Putamen (tissue), 1 donor: Measurements from ENCODE around the gene RBKS.
"Not testable (repeated sequence)": the region's sequence is repeated elsewhere in the genome, so short reads cannot be mapped to it uniquely, and the experiment has no call there.

ENCODE experiments used
- DNase-seq: peaks from one replicate; pipeline ENCODE4 v3.0.0-alpha.2; 2016; ENCODE audit warnings: low spot score

The RBKS gene

GRCh38 chr2:27798948-27799645 lies 91.1 kb downstream of the RBKS start:
- DNase-seq, result peak; percentile 69

DNA sequence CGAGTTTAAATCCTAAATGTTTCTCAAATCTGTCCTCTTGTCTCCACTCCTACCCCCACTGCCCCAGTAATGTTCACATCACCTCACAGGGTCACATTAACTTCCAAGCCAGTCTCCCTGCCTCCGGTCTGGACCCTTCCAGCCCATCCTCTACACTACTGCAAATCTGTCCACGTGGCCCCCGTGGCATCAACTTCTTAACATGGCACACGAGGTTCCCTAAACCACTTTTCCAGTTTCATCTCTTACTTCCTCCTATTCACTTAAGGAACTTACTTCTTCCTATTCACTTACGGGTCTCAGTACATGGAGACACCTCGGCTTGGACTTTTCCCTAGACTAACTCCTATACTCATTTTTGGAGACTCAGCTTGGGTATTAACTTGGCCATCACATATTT lies 91.7 kb downstream of the RBKS start:
- DNase-seq, result no peak

GRCh38 chr2:27797841-27798240 lies 92.3 kb downstream of the RBKS start:
- no peak for DNase-seq

GRCh38 chr2:27796791-27797765 lies 93.1 kb downstream of the RBKS start:
- DNase-seq, result no peak

- DNase-seq, result no peak
Observed at GRCh38 chr2:27795868-27796277, 94.3 kb downstream of the RBKS start.

- no peak for DNase-seq
Observed at GRCh38 chr2:27795093-27795834, 94.9 kb downstream of the RBKS start.

DNA sequence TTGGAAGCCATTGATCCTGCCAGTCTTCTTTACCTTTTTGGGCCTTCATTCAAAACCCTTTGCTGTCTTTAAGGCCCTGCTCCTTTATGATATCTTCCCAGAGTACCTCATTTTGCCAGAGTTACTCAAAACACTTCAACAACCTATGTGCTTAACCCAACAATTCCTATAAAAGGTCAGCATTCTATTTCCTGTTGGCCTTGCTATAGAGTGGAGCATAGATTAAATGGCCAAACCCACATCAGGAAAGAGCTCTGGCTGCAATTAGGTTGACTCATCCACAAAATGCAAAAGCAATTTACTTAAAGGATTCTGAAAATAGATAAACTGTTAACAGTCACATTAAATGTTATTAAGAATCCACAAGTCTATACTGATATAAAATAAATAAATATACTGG lies 97.4 kb downstream of the RBKS start:
- DNase-seq, result no peak

GRCh38 chr2:27790796-27791195 lies 99.4 kb downstream of the RBKS start:
- DNase-seq, result no peak

GRCh38 chr2:27782701-27783100 lies 107.5 kb downstream of the RBKS start:
- no peak for DNase-seq

DNA sequence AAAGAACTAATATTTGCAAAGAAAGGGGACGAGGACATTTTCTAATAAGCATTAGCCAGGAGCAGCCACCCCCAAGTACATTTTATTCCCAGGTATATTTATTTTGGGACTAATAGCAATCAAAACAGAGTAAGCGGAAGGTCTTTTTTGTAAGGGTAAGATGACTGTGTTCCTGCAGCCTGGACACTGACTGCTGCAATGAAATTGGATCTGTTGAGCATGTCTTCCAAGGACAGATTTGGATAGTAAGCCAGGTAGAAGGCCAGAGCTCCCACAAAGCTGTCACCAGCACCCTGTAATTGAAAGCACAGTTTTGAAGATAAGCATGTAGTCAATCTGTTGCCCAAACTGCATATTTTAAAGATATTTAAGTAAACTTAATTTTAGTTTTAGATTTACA lies 108.7 kb downstream of the RBKS start:
- DNase-seq, result no peak

- DNase-seq, result no peak
Observed at GRCh38 chr2:27779417-27780055, 110.7 kb downstream of the RBKS start.

- DNase-seq, result no peak
Observed at GRCh38 chr2:27776696-27777095, 113.5 kb downstream of the RBKS start.

DNA sequence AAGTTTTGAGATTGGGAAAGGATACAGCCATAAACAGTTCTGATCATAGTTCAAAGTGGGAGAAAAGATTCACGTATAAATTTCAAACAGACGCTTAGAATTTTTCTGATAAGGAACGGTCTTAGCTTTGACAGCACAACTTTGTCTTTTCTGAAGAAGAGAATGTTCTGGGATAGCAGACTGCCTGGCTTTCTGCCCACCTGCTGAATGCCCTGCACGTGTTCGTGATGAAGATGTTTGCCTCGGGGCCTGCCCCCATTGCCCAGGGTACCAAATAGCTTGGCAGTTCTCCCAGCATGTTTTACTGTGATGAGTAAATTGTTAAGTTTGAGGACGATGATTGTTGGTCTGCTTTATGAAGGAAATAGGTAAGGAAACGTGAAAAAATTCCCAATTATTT lies 114.1 kb downstream of the RBKS start:
- DNase-seq, result no peak

DNA sequence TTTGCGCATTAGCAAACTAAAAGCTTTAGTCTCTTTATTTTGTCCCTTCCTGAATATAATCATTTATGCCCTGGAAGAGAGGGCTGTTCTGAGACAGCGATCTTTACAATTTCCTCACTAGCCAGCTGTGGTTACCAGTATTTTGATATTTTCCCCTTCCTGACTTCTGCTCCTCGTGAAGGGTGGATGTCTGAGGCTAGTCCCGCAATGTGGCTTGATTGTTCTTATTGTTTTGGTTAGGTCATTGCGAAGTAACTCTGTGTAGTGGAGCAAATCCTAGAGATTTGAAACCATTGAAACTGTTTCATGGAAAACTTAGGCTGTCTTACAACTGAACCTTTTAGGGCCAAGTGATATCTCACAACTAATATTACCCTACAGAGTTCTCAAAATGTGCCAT lies 116.2 kb downstream of the RBKS start:
- DNase-seq, result no peak

GRCh38 chr2:27772804-27773203 lies 117.4 kb downstream of the RBKS start:
- DNase-seq, result no peak

DNA sequence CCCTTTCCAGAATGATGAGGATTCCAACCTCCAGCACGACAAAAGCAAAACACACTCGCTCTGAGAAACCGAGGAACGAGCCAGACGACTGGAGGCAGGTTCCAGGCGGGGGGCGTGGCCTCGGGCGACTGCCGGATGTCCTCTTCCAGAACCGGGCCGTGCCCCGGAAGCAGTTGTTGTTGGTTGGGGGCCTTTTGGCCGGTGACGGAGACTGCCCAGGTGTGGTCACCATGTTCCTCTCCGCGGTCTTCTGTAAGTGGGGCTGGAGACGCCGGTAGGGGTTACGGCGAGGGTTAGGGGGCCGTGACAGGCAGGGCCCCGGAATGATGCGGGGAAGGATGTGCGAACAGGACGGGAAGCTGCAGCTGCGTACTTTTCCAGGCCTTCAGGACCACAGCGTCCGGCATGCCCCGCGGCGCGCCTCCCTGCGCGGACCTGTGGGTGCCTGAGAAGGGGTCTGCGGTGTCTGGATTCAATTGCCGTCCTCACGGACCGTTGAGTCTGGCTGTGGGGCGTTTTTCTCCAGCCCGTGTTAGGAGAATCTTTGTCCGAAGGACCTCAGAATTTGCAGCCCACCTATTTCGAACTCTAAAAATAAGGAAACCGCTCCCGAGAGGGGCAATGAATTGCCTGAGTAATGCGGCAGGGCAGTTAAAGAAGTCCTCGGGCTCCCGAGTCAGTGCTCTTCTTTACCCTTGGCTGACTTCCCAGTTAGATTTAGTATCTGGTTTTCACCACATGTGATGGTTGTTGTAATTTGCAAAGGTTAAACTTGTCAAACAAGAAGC lies 118.4 kb downstream of the RBKS start, which contains the start of gene MRPL33:
Gene MRPL33, plus strand, starts transcription at position 172 of the 788 bp plus-strand sequence. Its CDS starts 59 bp downstream, at position 231.
- peak; percentile 92 for DNase-seq

GRCh38 chr2:27771202-27771547 lies 119.0 kb downstream of the RBKS start:
- DNase-seq, result no peak

DNA sequence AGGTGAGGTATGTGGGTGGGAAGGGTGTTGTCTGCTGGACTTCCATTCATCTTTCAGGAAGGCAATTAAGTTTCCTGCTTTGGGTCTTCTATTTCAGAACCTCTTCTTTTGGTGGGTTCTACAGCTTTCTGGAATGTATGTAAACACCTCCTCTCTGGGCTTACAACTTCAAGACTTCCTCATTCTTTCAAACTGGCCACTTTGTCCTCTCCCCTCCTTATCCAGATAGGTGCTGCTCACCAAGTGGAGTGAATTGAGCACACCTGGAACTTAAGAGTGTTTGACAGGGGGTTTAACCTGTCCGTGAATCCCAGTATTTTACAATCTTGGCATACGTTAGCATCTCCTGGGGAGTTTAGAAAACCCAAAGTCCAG lies 123.9 kb downstream of the RBKS start:
- DNase-seq, result no peak

GRCh38 chr2:27765621-27766286 lies 124.4 kb downstream of the RBKS start:
- no peak for DNase-seq

DNA sequence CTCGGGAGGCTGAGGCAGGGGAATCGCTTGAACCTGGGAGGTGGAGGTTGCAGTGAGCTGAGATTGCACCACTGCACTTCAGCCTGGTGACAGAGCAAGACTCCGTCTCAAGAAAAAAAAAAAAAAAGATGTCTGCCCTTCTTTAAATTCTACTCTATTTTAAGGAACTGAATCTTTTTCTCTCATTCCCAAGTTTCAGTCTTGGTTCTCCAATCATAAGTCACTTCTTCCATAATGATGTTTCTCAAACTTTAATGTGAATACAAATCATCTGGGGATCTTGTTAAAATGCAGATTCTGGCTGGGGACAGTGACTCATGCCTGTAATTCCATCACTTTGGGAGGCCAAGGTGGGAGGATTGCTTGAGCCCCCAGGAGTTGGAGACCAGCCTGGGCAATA lies 125.7 kb downstream of the RBKS start:
- not testable (repeated sequence) for DNase-seq

GRCh38 chr2:27763907-27764267 lies 126.3 kb downstream of the RBKS start:
- DNase-seq, result no peak
